GM12801 (cell line): ENCODE results near the gene ZNF346.

Experiments
- TF ChIP-seq, protein P1 (sequence below): IDR thresholded peaks from one replicate; pipeline ENCODE4 v1.5.1; 2011; ENCODE audit warnings: control low read depth; ENCODE audit not compliant: insufficient read length; ENCODE audit errors: extremely low read depth

ZNF346 gene

DNA sequence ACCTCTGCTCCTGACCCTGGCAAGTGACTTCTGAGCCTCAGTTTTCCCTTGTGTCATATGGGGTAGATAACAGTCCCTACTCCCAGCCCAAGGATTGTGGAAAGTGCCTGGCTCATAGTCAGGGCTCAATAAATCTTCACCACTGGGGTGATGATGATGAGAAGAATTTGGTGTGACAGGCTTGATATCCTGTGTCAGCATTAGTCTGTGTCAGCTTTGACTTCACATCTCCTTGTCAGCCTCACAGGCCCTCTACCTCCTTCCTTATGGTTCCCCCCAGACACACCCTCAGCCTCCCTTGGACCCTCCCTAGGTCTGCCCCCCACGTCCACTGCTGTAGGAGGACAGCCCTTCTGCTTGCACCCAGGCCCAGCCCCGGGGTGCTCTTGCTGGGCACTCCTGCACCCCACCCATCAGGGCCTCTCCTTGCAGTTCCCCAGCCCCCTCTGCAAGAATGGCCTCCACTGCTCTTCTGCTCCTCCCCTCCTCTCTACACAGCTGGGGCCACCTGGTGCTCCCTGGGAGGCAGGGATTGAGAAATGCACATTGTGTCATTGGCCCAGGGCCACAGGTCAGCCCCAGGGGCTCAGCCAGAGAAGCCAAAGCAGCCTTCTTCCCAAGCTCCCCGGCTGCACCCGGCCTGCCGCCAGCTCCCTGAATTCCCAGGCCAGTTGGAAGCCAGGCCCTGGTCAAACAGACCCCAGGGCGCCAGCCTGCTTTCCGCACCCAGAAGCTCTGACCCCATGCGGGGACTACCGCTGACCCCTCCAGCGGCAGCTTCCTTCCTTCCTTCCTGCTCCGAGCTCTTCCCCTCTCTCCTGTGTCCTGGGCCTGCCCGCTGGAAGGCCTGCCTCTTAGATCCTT, 72.0 kb downstream of the ZNF346 start:
- TF ChIP-seq, protein P1, sequence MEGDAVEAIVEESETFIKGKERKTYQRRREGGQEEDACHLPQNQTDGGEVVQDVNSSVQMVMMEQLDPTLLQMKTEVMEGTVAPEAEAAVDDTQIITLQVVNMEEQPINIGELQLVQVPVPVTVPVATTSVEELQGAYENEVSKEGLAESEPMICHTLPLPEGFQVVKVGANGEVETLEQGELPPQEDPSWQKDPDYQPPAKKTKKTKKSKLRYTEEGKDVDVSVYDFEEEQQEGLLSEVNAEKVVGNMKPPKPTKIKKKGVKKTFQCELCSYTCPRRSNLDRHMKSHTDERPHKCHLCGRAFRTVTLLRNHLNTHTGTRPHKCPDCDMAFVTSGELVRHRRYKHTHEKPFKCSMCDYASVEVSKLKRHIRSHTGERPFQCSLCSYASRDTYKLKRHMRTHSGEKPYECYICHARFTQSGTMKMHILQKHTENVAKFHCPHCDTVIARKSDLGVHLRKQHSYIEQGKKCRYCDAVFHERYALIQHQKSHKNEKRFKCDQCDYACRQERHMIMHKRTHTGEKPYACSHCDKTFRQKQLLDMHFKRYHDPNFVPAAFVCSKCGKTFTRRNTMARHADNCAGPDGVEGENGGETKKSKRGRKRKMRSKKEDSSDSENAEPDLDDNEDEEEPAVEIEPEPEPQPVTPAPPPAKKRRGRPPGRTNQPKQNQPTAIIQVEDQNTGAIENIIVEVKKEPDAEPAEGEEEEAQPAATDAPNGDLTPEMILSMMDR = no peak

DNA sequence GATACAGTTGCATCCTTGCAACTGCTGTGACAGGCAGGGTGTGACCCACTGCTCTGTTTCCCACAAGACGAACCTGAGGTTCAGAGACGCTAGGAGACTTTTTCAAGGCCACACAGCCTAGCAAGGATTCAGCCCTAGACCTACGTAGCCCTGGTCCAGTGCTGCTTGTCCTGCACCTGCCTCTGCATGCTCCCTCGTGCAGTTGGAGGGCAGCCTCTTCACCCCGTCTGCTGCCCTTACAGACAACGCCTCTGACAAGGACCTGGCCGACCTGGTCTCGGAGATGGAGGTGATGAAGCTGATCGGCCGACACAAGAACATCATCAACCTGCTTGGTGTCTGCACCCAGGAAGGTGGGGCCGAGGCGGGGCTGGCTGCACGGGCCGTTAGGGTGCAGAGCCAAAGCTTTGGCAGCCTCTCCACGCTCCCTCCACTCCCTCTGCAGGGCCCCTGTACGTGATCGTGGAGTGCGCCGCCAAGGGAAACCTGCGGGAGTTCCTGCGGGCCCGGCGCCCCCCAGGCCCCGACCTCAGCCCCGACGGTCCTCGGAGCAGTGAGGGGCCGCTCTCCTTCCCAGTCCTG, 72.7 kb downstream of the ZNF346 start:
- TF ChIP-seq, protein P1 = no peak

DNA sequence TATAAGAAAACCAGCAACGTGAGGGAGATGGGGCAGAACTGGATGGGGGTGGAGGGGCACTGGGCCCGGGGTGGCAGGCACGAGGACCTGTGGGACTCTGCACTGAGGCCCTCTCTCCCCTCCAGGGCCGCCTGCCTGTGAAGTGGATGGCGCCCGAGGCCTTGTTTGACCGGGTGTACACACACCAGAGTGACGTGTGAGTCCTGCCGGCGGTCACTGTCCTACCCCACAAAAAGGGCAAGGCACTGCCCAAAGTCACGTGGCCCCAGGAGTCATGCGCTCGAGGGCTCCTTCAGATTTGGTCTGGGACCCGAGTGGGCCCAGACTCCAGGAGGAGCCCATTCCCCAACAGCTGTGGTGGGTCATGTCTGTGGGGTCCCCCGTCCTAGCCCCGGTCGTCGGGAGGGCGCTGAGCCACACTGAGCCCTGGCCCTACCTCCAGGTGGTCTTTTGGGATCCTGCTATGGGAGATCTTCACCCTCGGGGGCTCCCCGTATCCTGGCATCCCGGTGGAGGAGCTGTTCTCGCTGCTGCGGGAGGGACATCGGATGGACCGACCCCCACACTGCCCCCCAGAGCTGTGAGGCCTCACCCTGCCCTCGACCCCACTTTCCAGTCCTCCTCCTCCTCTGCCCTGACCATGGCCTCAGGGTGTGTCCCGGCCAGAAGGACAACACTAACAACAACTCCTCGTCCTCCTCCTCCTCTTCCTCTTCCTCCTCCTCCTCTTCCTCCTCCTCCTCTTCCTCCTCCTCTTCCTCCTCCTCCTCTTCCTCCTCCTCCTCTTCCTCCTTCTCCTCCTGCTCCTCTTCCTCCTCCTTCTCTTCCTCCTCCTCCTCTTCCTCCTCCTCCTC, 73.9 kb downstream of the ZNF346 start:
- TF ChIP-seq, protein P1 = no peak

DNA sequence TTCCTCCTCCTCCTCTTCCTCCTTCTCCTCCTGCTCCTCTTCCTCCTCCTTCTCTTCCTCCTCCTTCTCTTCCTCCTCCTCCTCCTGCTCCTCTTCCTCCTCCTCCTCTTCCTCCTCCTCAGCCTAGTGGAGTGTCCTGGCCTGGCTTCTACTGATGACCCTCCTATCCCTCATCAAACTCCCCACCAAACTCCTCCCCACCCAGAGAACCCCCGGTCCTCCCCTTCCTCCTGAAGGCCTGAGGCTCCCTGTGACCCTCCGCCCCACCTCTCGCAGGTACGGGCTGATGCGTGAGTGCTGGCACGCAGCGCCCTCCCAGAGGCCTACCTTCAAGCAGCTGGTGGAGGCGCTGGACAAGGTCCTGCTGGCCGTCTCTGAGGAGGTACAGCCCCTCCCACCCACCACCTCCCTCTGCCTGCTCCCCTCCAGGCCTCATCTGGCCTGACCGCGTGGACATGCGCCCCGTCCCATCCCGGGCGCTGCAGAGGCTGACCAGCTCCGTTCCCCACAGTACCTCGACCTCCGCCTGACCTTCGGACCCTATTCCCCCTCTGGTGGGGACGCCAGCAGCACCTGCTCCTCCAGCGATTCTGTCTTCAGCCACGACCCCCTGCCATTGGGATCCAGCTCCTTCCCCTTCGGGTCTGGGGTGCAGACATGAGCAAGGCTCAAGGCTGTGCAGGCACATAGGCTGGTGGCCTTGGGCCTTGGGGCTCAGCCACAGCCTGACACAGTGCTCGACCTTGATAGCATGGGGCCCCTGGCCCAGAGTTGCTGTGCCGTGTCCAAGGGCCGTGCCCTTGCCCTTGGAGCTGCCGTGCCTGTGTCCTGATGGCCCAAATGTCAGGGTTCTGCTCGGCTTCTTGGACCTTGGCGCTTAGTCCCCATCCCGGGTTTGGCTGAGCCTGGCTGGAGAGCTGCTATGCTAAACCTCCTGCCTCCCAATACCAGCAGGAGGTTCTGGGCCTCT, 74.8 kb downstream of the ZNF346 start:
- TF ChIP-seq, protein P1 = no peak

DNA sequence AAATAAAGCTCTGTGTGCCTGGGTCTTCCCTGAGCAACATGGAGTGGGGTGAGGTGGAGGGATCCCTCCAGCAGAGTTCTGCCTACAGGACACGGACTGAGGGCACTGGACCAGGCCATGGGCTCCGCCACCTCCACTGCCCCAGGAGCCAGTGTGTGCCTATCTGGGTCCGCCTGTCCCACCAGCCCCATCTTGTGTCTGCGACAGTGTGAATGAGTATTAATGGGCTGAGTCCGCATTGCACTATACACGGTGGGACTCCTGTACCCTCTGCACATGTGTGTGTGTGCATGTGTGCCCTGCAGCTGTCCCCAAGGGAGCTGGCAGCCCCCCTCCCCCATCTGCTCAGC, 75.6 kb downstream of the ZNF346 start:
- TF ChIP-seq, protein P1 = no peak

DNA sequence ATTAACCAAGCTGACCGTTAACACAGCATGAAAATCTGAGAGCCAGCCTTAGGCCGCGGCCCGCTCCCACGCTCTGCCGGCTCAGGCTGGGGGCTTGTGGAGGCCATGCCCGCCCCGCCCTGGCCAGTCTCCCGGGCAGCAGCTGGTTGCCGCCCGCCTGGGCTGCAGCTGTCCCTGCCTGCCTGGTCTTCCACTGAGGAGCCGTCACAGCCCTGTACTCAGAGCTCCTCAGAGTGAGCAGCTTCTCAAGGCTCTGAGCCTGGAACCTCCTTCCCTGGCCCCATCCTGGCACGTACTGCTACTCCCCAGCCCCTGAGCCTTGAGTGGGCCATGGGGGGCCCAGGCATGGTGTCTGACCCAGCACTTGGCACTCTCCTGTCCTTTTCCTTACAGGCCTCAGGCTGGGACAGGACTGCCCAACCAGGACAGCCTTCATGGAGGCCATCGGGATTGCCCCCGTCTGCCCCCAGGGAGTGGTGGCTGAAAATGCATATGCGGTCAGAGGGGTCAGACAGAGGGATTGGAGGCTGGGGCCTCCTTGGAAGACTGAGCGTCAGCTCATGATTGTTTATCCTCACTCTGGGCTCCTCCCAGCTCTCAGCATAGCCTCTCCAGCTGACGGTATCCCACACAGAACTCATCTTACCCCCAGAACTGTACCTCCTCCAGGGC, 76.1 kb downstream of the ZNF346 start:
- TF ChIP-seq, protein P1 = no peak
